ENCODE measurements around the gene CETP.

DNA sequence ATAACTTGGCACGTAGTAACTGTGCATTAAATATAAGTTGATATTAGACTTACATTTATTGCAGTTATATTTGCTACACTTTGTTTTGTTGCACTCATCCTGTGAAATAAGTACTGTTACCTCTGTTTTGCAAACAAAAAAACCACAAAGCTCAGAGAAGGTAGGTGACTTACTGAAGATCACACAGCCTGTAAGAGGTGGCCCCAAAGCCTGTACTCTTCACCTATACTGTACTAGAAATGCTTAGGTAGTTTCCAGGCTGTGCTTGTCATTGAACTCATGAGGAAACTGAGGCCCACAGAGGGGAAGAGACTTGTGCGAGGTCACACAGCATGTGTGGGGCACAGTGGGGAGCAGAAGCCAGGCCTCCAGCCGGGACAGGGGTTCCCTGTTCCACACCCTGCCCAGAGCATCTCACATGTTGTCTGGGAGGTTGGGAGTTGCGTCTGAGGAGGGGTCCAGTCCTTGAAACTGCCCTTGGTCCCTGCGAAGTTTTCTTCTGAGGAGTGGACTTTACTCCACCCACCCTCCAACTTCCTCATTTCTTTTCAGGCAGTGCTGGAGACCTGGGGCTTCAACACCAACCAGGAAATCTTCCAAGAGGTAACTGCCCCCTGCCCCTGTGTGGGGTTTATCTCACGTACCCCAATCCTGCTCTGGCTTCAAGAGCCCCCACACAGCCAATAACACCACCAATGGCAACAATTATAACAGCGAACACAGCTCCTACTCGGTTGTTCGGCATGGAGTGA is 13.0 kb downstream of the CETP start:
- TF ChIP-seq EZH2 (IDR thresholded peaks at IDR 0.05; ENCODE audit: low read length): no peak
- TF ChIP-seq, protein P1, sequence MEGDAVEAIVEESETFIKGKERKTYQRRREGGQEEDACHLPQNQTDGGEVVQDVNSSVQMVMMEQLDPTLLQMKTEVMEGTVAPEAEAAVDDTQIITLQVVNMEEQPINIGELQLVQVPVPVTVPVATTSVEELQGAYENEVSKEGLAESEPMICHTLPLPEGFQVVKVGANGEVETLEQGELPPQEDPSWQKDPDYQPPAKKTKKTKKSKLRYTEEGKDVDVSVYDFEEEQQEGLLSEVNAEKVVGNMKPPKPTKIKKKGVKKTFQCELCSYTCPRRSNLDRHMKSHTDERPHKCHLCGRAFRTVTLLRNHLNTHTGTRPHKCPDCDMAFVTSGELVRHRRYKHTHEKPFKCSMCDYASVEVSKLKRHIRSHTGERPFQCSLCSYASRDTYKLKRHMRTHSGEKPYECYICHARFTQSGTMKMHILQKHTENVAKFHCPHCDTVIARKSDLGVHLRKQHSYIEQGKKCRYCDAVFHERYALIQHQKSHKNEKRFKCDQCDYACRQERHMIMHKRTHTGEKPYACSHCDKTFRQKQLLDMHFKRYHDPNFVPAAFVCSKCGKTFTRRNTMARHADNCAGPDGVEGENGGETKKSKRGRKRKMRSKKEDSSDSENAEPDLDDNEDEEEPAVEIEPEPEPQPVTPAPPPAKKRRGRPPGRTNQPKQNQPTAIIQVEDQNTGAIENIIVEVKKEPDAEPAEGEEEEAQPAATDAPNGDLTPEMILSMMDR (optimal IDR thresholded peaks at IDR 0.05 in 1 of 3, IDR thresholded peaks at IDR 0.05 in 1 of 3, conservative IDR thresholded peaks at IDR 0.05 in 1 of 3; ENCODE audit: extremely low read depth in 1 of 3, insufficient read depth in 2 of 3, low read length in 3 of 3): no peak
